NCI-H2196 treated with DMSO at 0.1 percent for 48 hours (cell line): Measurements from ENCODE around the gene TTC3.
"Not testable (repeated sequence)": the region's sequence is repeated elsewhere in the genome, so short reads cannot be mapped to it uniquely, and the experiment has no call there.

Experiments
- DNase-seq: peaks from one replicate; lab custom pipeline; 2025; ENCODE audit not compliant: unreplicated experiment; lab: John Stamatoyannopoulos, UW

The TTC3 gene

DNA sequence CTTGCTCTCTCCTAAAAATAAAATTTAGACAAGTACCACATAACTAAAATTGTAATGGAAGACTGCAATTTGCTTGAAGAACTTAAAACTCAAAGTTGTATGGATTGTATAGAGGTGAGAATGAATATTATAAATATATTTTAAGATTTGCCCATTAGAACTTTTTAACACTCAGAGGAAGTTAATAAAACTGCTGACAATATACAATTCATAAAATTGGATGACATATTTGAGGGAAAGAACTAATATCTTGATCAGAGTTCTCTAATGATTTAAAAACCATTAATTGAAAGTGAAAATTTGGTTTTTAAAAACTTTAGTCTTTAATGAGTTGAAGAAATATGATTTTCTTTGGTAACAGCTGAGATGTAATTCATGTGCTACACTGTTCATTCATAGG lies 20.9 kb downstream of the TTC3 start:
- no peak for DNase-seq

- DNase-seq: no peak
Observed at GRCh38 chr21:37095821-37096220, 22.8 kb downstream of the TTC3 start.

DNA sequence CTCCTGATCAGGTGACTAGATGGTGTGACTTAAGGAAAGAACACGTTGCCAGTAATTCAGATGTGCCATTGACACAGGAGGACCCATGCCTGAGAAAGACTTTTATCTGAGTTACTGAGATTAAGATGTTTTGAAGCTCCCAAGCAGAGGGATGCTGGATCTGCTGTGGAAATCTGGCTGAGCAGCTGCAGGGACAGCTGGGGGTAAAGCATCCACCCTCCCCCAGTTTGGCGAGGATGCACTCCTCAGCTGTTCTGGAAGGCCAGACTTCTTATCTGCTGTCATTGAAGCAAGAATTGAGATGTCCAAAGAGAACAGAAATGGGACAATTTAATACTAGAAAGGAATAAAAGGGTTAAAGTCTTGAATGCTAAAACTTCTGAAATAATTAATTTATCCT lies 25.7 kb downstream of the TTC3 start:
- DNase-seq: no peak

DNA sequence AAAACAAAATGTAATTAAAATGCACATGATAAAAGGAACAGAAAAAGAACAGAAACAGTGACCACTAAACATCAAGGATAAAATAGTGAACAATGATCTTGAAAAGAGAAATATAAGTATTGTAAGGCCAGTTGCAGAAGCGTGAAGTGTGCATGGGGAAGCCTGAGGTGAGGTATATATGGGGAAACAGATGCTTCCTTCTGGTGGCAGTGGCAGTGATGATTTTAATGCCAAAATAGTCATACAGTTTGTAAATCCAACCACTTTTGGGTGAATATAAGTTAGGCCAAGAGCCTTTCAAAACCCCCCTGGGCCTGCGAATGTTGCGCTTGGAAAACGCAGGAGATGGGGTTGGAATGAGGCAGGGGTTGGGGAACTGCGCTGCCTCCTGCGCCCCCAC lies 27.3 kb downstream of the TTC3 start:
- DNase-seq: no peak

GRCh38 chr21:37101384-37101783 lies 28.3 kb downstream of the TTC3 start:
- DNase-seq: no peak

GRCh38 chr21:37102746-37103145 lies 29.7 kb downstream of the TTC3 start:
- DNase-seq: not testable (repeated sequence)

GRCh38 chr21:37106998-37107397 lies 33.9 kb downstream of the TTC3 start:
- no peak for DNase-seq

DNA sequence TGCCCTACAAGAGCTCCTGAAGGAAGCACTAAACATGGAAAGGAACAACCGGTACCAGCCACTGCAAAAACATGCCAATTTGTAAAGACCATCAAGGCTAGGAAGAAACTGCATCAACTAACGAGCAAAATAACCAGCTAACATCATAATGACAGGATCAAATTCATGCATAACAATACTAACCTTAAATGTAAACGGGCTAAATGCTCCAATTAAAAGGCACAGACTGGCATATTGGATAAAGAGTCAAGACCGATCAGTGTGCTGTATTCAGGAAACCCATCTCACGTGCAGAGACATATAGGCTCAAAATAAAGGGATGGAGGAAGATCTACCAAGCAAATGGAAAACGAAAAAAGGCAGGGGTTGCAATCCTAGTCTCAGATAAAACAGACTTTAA lies 38.0 kb downstream of the TTC3 start:
- not testable (repeated sequence) for DNase-seq

DNA sequence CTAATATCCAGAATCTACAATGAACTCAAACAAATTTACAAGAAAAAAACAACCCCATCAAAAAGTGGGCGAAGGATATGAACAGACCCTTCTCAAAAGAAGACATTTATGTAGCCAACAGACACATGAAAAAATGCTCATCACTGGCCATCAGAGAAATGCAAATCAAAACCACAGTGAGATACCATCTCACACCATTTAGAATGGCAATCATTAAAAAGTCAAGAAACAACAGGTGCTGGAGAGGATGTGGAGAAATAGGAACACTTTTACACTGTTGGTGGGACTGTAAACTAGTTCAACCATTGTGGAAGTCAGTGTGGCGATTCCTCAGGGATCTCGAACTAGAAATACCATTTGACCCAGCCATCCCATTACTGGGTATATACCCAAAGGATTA lies 41.2 kb downstream of the TTC3 start:
- DNase-seq: not testable (repeated sequence)

GRCh38 chr21:37116459-37116858 lies 43.4 kb downstream of the TTC3 start:
- not testable (repeated sequence) for DNase-seq

GRCh38 chr21:37117204-37117603 lies 44.1 kb downstream of the TTC3 start:
- no peak for DNase-seq

DNA sequence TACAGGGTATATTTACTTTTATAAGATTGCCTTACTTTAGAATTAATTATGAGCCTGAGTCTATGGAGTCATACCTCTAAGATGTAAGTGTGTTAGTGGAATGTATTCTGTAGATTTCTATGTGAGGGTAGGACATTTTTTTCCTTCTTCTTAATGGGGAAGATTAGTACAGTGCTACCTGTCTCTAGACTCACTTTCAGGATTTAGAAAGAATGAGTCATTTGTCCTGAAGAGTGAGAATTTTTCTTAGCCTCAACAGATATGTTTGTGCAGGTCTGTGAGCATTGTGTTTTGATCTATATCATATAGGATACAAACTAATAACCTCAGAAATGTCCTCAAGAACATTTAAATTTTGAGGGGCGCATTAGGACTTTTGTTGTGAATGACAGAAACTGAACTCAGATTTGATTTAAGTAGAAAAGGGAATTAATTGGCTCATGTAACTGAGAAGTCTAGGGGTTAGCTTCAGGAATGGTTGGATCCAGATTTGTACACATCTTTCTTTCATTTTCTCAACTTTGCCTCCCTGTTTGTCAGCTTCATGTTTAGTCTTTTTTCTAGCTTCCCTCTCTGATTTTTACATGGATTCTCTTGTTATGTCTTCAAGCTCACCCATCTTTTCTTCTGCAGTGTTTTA lies 45.3 kb downstream of the TTC3 start:
- DNase-seq: no peak

- no peak for DNase-seq
Observed at GRCh38 chr21:37119421-37120218, 46.6 kb downstream of the TTC3 start.

DNA sequence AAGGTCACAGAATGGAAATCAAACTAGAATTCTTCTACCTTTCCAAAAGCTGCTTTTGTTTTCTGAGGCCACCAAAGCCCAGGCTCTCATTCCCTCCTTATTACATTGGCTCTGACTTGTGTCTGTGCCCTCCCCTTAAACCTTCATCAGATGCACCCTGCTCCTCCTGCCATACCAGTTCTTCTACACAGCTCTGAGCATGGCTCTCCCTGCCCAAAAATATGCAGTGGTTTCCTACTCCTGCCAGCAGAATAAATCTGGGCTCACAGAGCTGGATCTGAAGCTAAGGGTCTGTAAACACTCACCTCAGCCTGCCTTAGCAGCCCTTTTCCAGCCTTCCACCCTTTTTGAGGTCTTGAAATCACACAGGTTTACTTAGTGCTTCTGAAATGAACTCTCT lies 55.0 kb downstream of the TTC3 start:
- DNase-seq: no peak

DNA sequence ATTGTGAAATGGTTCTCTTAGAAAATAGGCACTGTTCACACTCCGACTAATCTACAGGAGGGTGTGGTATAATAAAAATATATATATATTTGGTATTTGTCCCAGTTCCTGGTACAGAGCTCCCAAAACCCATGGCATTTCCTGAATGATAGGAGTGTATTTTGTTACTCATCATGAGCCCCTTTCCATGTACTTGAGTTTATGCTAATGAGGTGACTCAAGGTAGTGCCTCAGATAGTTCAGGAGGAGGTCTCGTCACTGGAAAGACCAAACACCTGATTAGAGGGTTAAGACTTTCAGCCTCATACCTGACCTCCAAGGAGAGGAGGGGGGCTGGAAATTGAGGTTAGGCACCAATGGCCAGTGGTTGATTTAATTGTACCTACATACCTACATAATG lies 57.9 kb downstream of the TTC3 start:
- DNase-seq: no peak

GRCh38 chr21:37136261-37136660 lies 63.2 kb downstream of the TTC3 start:
- DNase-seq: no peak

DNA sequence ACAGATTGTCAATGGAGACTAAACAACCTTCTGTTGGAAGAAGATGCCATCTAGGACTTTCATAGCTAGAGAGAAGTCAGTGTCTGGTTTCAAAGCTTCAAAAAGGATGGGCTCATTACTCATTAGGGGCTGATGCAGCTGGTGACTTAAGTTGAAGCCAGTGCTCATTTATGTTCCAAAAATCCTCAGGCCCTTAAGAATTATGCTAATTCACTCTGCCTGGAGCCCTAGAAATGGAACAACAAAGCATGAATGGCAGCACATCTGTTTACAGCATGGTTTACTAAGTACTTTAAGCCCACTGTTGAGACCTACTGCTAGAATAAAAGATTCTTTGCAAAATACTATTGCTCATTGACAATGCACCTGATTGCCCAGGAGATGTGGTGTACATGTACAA lies 63.7 kb downstream of the TTC3 start:
- no peak for DNase-seq

- no peak for DNase-seq
Observed at GRCh38 chr21:37139154-37139553, 66.1 kb downstream of the TTC3 start.

DNA sequence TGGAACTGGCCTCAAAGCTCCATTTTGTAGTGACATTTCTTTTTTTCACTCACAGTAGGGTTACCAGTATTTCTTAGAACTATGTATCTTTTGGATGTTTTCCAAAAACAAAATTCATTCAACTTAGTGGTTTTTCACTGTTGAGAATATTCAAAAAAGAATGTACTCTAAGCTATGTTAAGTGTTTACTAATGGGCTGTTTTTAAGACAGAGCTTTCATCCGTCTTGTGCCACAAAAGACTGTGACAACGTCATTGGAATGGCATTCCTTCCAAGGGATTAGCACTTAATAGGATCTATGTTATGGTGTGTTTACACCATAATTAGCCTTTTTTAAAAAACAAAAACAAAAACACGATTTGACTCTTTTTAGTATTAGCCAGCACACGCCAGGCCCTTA lies 66.8 kb downstream of the TTC3 start:
- no peak for DNase-seq

DNA sequence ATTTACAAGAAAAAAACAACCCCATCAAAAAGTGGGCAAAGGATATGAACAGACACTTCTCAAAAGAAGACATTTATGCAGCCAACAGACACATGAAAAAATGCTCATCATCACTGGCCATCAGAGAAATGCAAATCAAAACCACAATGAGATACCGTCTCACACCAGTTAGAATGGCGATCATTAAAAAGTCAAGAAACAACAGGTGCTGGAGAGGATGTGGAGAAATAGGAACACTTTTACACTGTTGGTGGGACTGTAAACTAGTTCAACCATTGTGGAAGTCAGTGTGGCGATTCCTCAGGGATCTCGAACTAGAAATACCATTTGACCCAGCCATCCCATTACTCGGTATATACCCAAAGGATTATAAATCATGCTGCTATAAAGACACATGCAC lies 70.3 kb downstream of the TTC3 start:
- not testable (repeated sequence) for DNase-seq

DNA sequence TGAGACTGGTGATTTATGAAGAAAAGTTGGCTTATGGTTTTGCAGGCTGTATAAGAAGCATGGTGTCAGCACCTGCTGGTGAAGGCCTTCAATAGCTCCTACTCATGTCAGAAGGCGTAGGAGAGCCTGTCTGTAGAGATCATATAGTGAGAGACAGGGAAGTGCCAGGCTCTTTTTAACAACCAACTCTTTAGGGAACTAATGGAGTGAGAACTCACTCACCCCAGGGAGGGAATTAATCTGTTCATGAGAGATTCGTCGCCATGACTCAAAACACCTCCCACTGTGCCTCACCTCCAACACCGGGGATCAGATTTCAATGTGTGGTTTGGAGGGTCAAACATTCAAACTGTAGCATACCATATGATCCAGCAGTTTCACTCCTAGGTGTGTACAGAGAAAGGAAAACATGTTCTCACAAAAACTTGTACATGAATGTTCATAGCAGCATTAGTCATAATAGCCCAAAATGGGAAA lies 72.6 kb downstream of the TTC3 start:
- no peak for DNase-seq
